ENCODE results near the gene CSAD.

CSAD gene

DNA sequence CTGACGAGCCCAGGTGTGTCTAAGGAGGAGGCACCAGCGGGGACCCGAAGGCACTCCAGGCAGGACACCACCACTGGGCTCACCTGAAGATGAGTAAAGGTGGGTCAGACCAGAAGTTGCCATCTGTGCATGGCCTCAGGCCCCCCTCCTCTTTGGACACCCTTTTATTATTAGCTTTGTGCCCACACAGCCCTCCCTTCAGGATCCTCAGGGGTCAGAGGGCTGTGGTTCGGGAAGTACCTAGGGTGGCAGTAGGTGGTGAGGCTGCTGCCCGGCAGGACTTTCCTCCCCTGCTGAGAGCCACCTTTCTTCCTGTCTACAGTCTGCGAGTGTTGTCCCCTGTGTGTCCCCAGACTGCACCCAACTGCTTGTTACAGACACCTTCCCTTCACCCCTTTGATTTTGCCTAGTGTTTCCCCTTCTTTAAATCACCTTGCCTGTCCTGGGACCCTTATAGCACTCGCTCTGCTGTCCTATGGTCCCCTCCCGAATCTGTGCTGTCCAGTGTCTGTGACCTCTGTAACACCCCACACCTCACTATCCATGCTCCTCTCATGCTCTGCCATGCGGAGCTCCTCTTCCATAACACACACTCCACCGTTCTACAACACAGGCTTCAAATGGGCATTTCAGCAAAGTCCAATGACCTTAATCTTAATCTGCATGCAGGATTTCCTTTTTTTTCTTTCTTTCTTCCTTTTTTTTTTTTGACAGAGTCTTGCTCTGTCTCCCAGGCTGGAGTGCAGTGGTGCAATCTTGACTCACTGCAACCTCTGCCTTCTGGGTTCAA lies 51.8 kb downstream of the CSAD start:
- TF ChIP-seq GATA2 (IDR thresholded peaks at IDR 0.05; ENCODE audit: low read depth, low read length), result no peak
- TF ChIP-seq GATA3 (IDR thresholded peaks at IDR 0.05; ENCODE audit: low read depth, low read length), result no peak

DNA sequence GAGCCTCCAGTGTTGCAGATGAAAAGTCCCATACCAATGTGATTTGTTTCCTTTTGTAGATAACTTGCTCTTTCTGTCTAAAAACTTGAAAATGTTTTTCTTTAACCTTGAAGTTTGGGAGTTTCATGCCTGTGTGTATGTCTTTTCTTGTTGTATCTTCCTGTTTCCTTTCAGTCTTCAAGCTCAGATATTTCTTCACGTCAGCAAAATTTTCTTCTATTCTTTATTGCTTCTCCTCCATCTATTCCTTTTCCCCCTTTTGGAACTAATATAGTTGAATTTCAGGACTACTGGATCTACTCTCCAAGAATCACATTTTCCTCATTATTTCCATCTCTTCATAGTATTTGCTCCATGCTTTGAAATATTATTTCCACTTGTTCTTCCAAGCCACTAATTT lies 53.6 kb downstream of the CSAD start:
- TF ChIP-seq GATA2 (IDR thresholded peaks at IDR 0.05; ENCODE audit: low read depth, low read length), result no peak
- TF ChIP-seq GATA3 (IDR thresholded peaks at IDR 0.05; ENCODE audit: low read depth, low read length), result no peak

DNA sequence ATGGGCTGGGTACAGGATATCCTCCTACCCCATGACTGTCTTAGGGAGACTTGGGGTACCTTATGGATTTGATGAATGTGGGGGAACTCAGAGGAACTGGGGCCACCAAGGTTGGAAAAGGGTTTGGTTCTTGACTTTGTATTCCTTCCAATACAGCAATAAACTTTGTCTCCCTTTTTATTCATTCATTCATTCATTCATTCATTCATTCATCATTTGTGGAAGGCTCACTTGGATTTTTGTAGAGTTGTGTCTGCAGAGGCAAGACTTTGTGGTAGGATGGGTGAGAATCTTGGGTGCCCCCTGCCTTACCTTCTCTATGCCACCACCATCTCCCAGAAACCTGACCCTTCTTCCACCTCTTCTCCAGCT lies 56.4 kb downstream of the CSAD start:
- TF ChIP-seq GATA3 (IDR thresholded peaks at IDR 0.05; ENCODE audit: low read depth, low read length) (no peak), GATA2 (IDR thresholded peaks at IDR 0.05; ENCODE audit: low read depth, low read length) (no peak)

DNA sequence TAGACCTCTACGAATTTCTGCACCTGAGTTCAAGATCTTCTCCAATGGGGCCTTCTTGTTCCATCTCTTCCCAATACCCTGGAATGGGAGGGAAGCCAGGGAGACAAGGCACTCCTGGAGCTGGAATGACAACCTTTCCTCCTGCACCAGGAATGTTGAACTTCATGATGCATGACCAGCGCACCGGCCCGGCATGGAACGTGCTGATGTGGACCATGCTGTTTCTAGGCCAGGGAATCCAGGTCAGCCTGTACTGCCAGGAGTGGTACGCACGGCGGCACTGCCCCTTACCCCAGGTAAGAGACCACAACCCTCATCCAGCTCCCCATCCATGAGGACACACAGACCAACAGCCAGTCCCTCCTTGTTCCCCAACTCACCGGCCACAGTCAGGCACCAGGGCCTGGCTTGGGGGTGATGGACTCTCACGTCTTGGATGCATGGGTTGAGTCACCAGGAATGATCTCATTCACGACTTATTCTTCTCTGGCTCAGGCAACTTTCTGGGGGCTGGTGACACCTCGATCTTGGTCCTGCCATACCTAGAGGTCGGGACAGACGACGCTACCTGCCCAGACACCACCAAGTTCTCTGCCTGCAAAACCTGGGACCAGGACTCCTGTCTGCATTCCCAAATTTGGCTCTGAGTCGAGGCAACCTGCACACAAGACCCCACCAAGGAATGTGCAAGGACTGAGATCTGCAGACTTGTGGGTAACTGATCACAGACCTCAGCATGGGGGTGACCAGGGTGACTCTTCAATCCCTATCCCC lies 57.0 kb downstream of the CSAD start:
- TF ChIP-seq GATA3 (IDR thresholded peaks at IDR 0.05; ENCODE audit: low read depth, low read length) (no peak), GATA2 (IDR thresholded peaks at IDR 0.05; ENCODE audit: low read depth, low read length) (no peak)

DNA sequence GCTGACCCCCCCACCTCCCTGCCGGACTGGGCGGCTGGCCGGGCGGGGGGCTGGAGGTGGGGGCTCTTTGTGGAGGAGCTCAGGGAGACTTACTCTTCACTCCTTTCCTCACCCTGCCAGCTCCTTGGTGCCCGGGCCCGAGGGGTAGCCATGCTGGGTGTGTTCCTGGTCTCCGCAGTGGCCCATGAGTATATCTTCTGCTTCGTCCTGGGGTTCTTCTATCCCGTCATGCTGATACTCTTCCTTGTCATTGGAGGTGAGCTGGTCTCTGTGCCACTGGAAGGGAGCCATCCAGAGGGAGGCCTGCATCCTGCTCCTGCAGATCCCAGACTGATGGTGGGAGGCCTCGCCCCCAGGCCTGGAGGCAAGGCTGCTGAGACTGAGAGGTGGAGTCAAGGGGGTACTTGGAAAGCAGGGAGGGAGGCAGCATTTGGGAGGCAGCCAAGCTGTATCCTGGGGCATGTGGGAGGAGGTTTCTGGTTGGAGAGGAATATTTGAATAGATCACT lies 57.7 kb downstream of the CSAD start:
- TF ChIP-seq GATA2 (IDR thresholded peaks at IDR 0.05; ENCODE audit: low read depth, low read length), result no peak

DNA sequence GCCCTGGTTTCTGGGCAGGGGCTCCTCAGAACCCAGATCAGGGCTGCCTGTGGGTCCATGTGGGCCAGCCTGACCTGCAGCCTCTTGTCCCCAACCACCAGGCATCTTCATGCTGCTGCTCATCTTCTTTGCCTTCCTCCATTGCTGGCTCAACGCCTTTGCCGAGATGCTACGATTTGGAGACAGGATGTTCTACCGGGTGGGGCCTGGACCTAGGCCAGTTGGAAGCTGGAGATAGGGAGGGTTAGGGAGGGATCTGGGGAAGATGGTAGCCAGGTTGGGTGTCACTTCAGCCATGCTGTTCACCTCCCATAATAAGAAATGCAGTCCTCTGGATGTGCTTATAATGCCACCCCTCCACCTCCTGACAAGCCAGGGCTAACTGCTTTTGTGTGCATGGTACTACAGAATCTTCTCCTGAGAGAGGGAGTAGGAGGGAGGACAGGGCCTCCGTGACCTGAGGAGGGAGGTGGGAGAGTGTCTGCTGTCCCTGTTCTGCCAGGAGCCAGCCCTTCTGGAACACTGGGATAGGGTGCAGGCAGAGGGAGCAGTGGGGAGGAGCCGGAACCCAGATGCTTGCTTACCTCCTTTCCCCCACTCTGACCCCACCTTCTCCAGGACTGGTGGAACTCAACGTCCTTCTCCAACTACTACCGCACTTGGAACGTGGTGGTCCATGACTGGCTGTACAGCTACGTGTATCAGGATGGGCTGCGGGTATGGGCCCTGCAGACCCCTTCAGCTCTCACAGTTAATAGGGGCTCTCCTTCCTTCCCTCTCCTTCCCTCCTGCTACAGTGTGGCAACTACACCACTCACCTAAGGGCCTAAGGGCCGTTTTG lies 59.8 kb downstream of the CSAD start:
- TF ChIP-seq GATA3 (IDR thresholded peaks at IDR 0.05; ENCODE audit: low read depth, low read length) (no peak), GATA2 (IDR thresholded peaks at IDR 0.05; ENCODE audit: low read depth, low read length) (no peak)

DNA sequence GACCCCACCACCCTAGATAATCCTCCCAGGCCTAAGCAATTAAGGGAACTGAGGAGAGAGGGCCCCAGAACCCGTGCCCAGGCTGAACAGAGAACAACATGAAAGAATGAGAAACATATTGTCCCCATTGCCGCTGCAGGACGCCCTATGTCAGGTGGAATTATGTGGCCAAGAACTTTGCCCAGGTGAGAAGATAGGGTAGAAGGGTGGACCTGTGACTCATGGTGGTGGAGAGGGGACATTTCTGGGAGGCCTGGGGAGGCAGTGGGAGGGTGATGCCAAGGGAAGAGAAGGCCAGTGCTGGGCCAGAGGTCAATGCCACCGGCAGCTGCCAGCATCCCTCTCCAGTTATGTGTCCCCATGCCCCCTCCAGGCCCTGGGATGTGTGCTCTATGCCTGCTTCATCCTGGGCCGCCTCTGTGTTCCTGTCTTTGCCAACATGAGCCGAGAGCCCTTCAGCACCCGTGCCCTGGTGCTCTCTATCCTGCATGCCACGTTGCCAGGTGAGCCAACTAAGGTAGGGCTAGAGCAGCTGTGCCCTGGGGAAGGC lies 61.9 kb downstream of the CSAD start:
- TF ChIP-seq GATA3 (IDR thresholded peaks at IDR 0.05; ENCODE audit: low read depth, low read length) (no peak), GATA2 (IDR thresholded peaks at IDR 0.05; ENCODE audit: low read depth, low read length) (no peak)

DNA sequence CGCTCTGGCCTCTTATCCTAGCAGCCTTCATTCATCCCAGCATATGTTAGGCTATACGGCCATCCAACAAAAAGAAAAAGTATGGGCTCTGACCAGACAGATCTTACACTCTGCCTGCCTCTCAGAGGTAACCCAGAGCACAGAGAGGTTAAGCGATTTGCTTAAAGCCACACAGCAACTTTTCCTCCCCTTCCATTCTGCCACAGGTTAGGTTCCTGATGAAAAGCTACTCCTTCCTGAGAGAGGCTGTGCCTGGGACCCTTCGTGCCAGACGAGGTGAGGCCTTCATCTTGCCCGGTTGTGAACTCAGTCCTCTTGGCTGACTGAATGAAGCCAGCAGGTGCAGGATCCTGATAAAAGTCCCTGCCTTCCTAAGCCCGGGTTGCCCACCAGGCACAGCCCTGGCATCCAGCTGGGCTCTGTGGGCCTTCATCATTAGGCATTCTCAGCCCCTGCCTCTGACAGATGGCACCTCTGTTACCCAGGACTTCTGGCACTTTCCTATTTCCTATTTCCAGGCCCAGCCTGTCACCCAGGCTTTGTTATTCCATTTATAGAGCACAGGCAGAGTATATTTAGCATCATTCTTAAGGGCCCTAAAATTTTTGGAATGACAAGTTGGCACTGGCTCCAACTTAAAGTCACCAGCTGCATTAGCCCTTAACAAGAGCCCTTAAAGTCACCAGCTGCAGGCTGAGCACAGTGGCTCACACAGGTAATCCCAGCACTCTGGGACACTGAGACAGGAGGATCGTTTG lies 64.7 kb downstream of the CSAD start:
- TF ChIP-seq GATA2 (IDR thresholded peaks at IDR 0.05; ENCODE audit: low read depth, low read length) (no peak), GATA3 (IDR thresholded peaks at IDR 0.05; ENCODE audit: low read depth, low read length) (no peak)

DNA sequence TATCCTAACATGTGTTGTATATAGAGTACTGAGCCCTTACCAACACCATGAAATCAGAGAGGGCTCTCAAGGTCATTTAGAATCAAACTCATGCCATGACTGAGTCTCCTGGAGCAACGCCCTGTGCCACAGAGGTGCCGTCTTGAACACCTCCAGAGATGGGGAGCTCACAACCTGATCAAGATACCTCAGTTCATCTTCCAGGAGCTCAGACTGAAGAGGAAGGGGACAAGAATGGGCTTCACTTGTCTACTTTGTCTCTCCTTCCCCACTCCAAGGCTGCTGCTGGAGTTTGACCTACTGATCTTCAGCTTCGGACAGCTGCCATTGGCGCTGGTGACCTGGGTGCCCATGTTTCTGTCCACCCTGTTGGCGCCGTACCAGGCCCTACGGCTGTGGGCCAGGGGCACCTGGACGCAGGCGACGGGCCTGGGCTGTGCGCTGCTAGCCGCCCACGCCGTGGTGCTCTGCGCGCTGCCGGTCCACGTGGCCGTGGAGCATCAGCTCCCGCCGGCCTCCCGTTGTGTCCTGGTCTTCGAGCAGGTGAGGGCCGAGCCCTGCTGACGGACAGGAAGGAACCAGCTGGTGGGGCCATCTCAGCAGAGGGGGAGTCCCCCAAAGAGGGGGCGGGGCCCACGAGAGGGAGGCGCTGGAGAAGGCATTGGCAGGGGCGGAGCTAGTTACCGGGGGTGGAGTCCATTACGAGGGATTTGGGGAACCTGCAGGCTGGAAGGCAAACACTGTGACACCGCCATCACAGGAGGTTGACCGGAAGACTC lies 65.4 kb downstream of the CSAD start:
- no peak for TF ChIP-seq GATA3 (IDR thresholded peaks at IDR 0.05; ENCODE audit: low read depth, low read length)
- TF ChIP-seq GATA2 (IDR thresholded peaks at IDR 0.05; ENCODE audit: low read depth, low read length), result no peak

DNA sequence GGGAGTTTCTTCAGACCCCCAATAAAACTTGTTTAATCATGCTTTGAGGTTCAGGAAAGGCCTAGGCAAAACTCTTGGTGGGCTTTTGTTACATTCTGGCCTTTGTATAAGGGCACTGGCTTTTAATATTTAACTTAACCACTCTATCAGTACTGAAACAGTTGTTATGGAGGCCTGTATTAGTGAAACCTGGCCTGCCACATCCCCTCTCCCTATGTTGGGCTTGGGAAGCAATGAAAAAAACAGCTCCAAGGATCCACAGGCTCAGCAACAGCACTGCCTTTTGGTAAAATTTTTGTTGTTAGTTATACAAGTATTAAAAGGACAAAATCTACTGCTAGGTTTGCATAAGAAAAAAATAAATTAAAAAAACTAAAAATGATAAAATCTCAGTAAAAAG lies 66.8 kb downstream of the CSAD start:
- TF ChIP-seq GATA2 (IDR thresholded peaks at IDR 0.05; ENCODE audit: low read depth, low read length) (no peak), GATA3 (IDR thresholded peaks at IDR 0.05; ENCODE audit: low read depth, low read length) (no peak)

DNA sequence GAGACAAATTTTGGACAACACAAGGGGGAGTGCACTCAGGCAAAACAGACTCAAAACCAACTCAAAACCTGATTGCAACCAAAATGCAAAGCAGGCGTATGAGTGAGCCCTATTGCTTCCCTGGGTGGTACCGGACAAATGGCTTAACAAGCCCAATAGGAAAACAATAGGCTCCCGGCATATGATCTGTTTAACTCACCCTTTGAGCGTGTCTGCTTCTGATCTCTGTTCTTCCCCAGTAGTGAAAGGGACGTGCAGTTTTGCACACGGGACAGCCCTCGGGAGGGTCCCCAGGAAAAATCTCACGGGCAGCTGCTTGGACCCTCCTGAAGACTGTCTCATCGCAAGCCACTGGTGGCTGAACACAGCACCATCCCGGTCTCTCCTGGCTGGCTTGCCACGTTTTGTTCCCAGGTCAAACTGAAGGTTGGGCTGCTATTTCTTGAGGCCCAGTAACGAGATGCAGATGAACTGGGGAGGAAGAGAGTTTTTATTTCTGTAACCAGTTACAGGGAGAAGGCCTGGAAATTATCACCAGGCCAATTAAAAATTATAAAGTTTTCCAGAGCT lies 67.5 kb downstream of the CSAD start:
- TF ChIP-seq GATA3 (IDR thresholded peaks at IDR 0.05; ENCODE audit: low read depth, low read length) (no peak), GATA2 (IDR thresholded peaks at IDR 0.05; ENCODE audit: low read depth, low read length) (no peak)
